ENCODE data around the gene ACACA.
A peak's percentile ranks its signal among the peaks of the same experiment; 100 is the strongest.
"Not testable (repeated sequence)": the region's sequence is repeated elsewhere in the genome, so short reads cannot be mapped to it uniquely, and the experiment has no call there.

The ACACA gene

DNA sequence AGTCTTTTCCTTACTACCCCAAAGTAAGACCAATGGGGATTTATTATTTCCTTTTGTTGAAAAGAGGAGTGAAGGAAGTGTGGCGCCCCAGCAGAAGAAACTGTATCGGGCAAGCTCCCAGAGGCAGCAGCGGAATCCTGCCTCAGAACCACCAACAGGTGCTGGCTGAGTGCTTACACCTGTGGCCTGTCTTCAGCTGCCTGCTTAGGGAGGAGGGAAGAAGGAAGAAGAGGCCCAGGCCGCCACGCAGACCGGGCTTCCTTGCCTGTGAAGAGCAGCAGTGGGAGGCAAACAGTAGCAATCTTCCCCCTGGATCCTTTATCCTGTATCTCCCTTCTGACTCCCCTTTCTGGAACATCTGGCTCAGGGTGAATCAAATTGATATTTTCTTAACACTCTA lies 323.2 kb downstream of the ACACA start:
- Mint-ChIP-seq H3K9me3 (peaks cover 6% of the 10 kb centered on the region), H3K4me3 (no peak overlapping the region), H3K27ac (ENCODE audit: low read depth) (no peak overlapping the region), H3K27me3 (no peaks in the 10 kb centered on the region), H3K36me3 (ENCODE audit: insufficient read depth) (peaks cover 2% of the 10 kb centered on the region), H3K4me1 (peaks cover 11% of the 10 kb centered on the region)
- ATAC-seq (replicated peaks; ENCODE audit: extremely low read depth, poor library complexity, severe bottlenecking): no peak
- no peak for DNase-seq (ENCODE audit: low spot score in 2 of 2)

DNA sequence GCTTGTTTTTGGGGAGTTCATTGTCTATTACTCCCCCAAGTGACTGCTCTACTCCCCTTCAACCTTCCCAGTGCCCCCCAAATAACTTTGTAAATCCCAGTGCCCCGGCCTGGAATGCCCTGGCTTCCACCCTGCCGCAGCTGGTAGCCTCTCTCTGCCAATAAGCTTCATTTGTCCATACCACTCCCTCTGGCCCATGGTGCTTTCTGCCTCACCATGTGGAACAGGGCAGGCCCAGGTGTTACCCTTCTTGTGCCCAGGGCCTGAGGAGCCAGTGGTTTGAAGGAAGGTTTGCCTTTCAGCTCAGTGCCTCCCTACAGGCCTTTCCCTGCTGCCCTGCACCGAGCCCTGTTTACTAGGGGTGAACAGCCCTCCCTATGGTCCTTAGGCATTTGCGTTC lies 323.7 kb downstream of the ACACA start:
- H3K4me3 Mint-ChIP-seq: no peak overlapping the region
- H3K27ac Mint-ChIP-seq (ENCODE audit: low read depth): peak overlapping the region; percentile 48
- no peaks in the 10 kb centered on the region for H3K27me3 Mint-ChIP-seq
- no peak for ATAC-seq (replicated peaks; ENCODE audit: extremely low read depth, poor library complexity, severe bottlenecking)
- peaks cover 6% of the 10 kb centered on the region for H3K9me3 Mint-ChIP-seq
- peaks cover 2% of the 10 kb centered on the region for H3K36me3 Mint-ChIP-seq (ENCODE audit: insufficient read depth)
- H3K4me1 Mint-ChIP-seq: peaks cover 6% of the 10 kb centered on the region
- no peak for DNase-seq (ENCODE audit: low spot score in 2 of 2)

DNA sequence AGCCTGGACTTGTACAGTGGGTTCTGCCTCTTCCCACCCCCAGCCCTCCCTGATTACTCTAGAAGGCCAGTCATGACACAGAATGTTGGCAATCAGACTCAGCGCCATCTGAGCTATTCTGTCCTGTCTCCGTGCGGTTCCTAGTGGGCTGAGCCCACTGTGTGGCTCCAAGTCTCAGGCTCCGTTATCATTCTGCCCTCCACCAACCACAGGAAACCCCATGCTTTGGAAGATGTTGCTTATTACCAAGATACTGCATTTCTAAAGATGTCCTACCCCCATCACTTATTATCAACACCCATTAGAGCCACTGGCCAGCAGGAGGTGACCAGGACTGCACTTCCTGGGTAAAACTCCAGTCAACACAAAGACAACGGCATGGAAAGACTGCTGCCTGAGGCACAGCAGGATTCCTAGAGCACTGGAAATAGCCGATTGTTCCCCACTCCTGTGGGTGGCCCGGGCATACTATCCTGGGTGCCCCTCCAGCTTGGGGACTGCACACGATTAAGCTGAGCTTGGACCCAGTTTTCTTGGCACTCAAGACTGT lies 324.2 kb downstream of the ACACA start:
- no peak overlapping the region for H3K4me3 Mint-ChIP-seq
- no peaks in the 10 kb centered on the region for H3K27me3 Mint-ChIP-seq
- peaks cover under 1% of the 10 kb centered on the region for H3K4me1 Mint-ChIP-seq
- H3K36me3 Mint-ChIP-seq (ENCODE audit: insufficient read depth): peaks cover 2% of the 10 kb centered on the region
- H3K27ac Mint-ChIP-seq (ENCODE audit: low read depth): peak overlapping the region; percentile 48
- ATAC-seq (replicated peaks; ENCODE audit: extremely low read depth, poor library complexity, severe bottlenecking): no peak
- H3K9me3 Mint-ChIP-seq: peaks cover 6% of the 10 kb centered on the region
- DNase-seq (ENCODE audit: low spot score in 2 of 2): no peak

DNA sequence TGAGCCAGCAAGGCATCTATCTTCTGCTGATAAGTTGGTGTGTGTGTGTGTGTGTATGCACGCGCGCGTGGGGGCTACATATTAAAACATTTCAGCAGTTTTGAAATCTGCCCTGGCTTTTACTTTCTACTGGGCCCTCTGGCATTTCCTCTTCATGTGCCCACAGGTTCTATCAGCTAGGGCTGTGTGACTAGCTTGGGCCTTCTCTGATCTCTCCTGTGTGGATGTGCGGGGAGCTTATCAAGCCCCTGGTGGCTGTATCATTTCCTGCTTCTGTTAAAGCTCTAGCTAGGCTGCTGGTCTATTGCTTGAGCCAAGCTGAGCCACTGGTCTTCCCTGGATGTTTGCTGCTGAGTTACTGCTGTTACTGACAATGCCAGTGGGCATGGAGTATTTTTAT lies 325.3 kb downstream of the ACACA start:
- ATAC-seq (replicated peaks; ENCODE audit: extremely low read depth, poor library complexity, severe bottlenecking): no peak
- H3K36me3 Mint-ChIP-seq (ENCODE audit: insufficient read depth): no peaks in the 10 kb centered on the region

DNA sequence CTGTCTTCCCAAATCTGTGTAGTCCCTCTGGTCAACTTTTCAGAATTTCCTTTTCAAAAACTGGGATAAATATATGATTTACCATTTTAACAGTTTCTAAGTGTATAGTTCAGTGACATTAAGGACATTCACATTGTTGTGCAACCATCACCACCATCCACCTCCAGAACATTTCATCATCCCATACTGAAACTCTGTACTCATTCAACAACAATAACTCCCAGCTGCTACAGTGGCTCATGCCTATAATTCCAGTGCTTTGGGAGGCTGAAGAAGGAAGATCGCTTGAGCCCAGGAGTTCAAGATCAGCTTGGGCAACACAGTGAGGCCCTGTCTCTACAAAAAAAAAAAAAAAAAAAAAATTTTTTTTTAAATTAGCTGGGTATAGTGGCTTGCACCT lies 326.9 kb downstream of the ACACA start:
- H3K27ac Mint-ChIP-seq (ENCODE audit: low read depth): no peak overlapping the region
- H3K27me3 Mint-ChIP-seq: no peaks in the 10 kb centered on the region
- peaks cover 6% of the 10 kb centered on the region for H3K9me3 Mint-ChIP-seq
- ATAC-seq (replicated peaks; ENCODE audit: extremely low read depth, poor library complexity, severe bottlenecking) (no peak), DNase-seq (ENCODE audit: low spot score in 2 of 2) (no peak)
- H3K4me1 Mint-ChIP-seq: no peaks in the 10 kb centered on the region
- no peaks in the 10 kb centered on the region for H3K36me3 Mint-ChIP-seq (ENCODE audit: insufficient read depth)
- no peak overlapping the region for H3K4me3 Mint-ChIP-seq

More for the DNA sequence above, 325.3 kb downstream of the ACACA start:
- H3K27ac Mint-ChIP-seq (ENCODE audit: low read depth): no peak overlapping the region
- no peak for DNase-seq (ENCODE audit: low spot score in 2 of 2)
- H3K27me3 Mint-ChIP-seq: no peaks in the 10 kb centered on the region
- no peaks in the 10 kb centered on the region for H3K4me1 Mint-ChIP-seq
- H3K9me3 Mint-ChIP-seq: peaks cover 6% of the 10 kb centered on the region
- no peak overlapping the region for H3K4me3 Mint-ChIP-seq

DNA sequence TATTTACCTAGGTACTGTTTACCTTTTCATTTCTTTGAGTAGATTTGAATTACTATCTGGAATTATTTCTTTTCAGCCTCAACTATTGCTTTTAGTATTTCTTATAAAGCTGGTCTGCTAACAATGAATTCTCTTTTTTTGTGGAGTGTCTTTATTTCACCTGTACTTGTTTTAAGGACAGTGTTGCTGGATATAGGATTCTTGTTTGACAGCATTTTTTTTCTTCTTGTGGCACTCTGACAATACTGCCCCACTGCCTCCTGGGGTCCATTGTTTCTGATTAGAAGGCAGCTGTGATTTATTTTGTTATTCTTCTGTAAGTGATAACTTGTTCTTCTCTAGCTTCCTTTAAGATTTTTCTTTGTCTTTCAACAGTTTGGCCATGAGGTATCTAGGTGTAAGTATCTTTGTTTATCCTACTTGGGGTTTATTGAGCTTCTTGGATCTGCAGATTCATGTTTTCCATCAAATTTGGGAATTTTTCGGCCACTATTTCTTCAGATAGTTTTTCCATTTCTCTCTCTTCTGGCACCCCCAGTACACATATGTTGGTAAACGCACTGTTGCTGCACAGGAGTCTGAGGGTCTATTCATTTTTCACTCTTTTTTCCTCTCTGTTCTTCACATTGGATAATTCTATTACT lies 327.4 kb downstream of the ACACA start:
- DNase-seq (ENCODE audit: low spot score in 2 of 2) (no peak), ATAC-seq (replicated peaks; ENCODE audit: extremely low read depth, poor library complexity, severe bottlenecking) (no peak)
- H3K4me1 Mint-ChIP-seq: no peaks in the 10 kb centered on the region
- H3K4me3 Mint-ChIP-seq: no peak overlapping the region
- H3K27me3 Mint-ChIP-seq: no peaks in the 10 kb centered on the region
- H3K36me3 Mint-ChIP-seq (ENCODE audit: insufficient read depth): no peaks in the 10 kb centered on the region
- H3K9me3 Mint-ChIP-seq: peaks cover 6% of the 10 kb centered on the region
- H3K27ac Mint-ChIP-seq (ENCODE audit: low read depth): no peak overlapping the region

DNA sequence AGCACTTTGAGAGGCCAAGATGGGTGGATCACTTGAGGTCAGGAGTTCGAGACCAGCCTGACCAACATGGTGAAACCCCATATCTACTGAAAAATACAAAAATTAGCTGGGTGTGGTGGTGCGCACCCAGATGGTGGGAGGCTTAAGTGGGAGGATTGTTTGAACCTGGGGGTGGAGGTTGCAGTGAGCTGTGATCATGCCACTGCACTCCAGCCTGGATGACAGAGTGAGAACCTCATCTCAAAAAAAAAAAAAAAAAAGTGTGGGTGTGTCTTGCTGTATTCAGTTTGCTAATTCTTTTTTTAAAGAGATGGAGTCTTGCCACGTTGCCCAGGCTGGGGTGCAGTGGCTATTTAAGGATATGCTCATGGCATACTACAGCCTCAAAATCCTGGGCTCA lies 333.2 kb downstream of the ACACA start:
- ATAC-seq (replicated peaks; ENCODE audit: extremely low read depth, poor library complexity, severe bottlenecking); H3K4me1 Mint-ChIP-seq; H3K9me3 Mint-ChIP-seq; H3K4me3 Mint-ChIP-seq; H3K27me3 Mint-ChIP-seq; H3K36me3 Mint-ChIP-seq (ENCODE audit: insufficient read depth); H3K27ac Mint-ChIP-seq (ENCODE audit: low read depth); DNase-seq (ENCODE audit: low spot score in 2 of 2): not testable (repeated sequence)

DNA sequence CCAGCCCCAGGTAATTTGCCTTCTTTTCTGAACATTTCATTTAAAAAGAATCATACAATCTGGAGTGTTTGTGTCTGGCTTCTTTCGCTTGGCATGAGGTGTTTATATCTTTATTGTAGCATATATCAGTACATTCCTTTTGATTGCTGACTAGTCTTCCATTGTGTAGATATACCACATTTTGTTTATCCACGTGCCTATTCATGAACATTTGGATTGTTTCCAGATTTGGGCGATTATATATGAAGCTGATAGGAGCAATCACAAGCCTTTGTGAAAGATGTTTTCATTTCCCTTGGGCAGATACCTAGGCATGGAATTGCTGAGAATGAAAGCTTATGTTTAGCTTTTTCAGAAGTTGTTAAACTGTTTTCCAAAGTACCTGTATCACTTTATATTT lies 337.5 kb downstream of the ACACA start:
- H3K4me3 Mint-ChIP-seq: no peak overlapping the region

DNA sequence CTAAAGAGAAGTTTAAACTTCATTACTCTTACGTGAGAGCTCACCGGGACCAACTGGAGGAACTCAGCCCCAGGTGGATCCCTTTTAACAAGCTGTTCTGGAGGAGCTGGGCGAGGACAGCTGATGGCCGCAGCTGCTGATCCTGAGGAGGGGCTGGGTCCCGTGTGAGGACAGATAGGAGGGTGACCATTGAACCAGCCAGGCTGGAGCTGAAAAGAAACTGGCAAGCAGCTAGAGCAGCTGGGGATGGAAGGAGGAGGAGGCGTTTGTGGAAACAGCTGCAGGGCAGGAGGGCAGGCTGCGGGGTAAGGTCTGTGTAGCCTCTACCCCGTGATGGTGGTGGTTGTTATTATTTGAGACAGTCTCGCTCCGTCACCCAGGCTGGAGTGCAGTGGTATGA lies 338.4 kb downstream of the ACACA start:
- no peak overlapping the region for H3K4me3 Mint-ChIP-seq
- DNase-seq (ENCODE audit: low spot score in 2 of 2): no peak
- H3K4me1 Mint-ChIP-seq: no peaks in the 10 kb centered on the region
- H3K27me3 Mint-ChIP-seq: no peaks in the 10 kb centered on the region
- H3K36me3 Mint-ChIP-seq (ENCODE audit: insufficient read depth): no peaks in the 10 kb centered on the region
- no peak for ATAC-seq (replicated peaks; ENCODE audit: extremely low read depth, poor library complexity, severe bottlenecking)
- H3K9me3 Mint-ChIP-seq: no peaks in the 10 kb centered on the region
- no peak overlapping the region for H3K27ac Mint-ChIP-seq (ENCODE audit: low read depth)

More for the DNA sequence above, 337.5 kb downstream of the ACACA start:
- no peak for DNase-seq (ENCODE audit: low spot score in 2 of 2)
- Mint-ChIP-seq H3K27ac (ENCODE audit: low read depth) (no peak overlapping the region), H3K36me3 (ENCODE audit: insufficient read depth) (no peaks in the 10 kb centered on the region), H3K4me1 (no peaks in the 10 kb centered on the region), H3K27me3 (no peaks in the 10 kb centered on the region), H3K9me3 (no peaks in the 10 kb centered on the region)
- no peak for ATAC-seq (replicated peaks; ENCODE audit: extremely low read depth, poor library complexity, severe bottlenecking)

DNA sequence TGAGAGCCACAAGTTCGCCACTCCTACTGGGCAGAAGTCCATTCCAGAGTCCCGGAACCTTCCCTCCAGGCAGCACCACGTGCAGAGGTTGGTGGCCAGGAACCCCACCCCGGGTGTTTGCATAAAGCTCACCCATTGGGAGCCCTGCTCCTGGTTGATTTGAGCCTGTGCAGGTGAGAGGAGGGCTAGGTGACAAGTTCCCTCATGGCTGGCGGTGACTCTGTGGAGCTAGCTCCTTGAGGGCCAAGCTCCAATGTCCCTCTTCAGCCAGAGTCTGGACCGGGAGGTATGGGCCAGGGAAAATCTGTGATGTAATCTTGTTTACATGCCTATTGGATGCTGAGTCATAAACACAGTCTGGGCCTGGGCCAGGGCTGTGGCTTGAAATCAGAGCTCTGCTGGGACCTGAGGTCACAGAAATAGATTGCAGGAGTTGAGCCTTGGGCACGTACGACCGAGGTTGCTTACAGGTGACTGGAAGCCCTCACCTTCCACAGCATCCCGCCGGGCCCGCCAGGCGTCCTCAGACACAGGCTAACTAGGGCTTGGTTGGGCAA lies 339.0 kb downstream of the ACACA start:
- ATAC-seq (replicated peaks; ENCODE audit: extremely low read depth, poor library complexity, severe bottlenecking): no peak
- no peak for DNase-seq (ENCODE audit: low spot score in 2 of 2)
- H3K4me1 Mint-ChIP-seq: no peaks in the 10 kb centered on the region
- H3K36me3 Mint-ChIP-seq (ENCODE audit: insufficient read depth): no peaks in the 10 kb centered on the region
- no peak overlapping the region for H3K27ac Mint-ChIP-seq (ENCODE audit: low read depth)
- no peaks in the 10 kb centered on the region for H3K9me3 Mint-ChIP-seq
- H3K4me3 Mint-ChIP-seq: no peak overlapping the region
- H3K27me3 Mint-ChIP-seq: no peaks in the 10 kb centered on the region

DNA sequence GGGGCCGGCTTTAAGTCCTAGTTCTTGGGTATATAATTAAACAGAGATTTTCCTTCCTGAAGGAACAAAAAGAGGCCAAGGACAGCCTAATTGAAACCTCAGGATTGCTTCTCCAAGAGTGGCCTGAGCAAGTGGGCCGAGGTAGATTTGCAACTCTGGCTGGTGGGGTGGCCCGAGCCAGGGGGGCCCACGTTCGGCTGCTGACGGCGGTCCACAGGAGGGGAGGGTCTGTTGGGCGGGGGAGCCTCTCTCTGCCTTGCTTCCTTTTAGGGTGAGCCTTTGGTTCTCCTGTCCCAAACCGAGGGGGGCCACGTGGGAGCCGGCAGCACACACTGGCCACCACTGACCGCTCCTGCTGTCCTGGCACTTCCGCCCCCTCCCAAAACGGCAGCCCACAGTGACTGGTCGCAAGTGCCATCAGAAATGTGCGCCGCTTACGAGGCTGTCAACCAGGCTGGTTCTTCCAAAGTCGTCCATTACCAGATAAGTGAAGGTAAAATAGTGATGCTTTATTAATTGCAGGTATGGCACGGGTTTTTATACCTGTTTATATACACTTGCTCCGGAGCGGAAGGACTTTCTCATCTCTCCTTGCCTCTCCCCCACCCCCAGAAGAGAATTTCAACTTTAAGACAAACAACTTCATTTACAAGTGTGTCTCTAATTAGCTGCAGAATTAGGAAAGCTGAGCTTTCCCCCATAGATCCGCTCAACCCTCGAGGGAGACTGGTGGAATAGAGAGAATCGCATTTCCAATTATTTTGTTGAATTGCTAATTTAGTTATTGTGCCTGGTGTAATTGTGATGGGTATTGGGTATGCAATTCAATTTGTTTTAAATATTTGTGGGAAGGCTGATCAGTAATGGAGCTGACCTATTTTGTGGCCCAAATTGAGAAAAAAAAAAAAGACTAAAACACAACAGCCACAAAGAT lies 340.0 kb downstream of the ACACA start:
- Mint-ChIP-seq H3K4me3 (no peak overlapping the region), H3K27me3 (no peaks in the 10 kb centered on the region), H3K27ac (ENCODE audit: low read depth) (no peak overlapping the region), H3K36me3 (ENCODE audit: insufficient read depth) (no peaks in the 10 kb centered on the region), H3K4me1 (no peaks in the 10 kb centered on the region), H3K9me3 (no peaks in the 10 kb centered on the region)
- no peak for ATAC-seq (replicated peaks; ENCODE audit: extremely low read depth, poor library complexity, severe bottlenecking)
- no peak for DNase-seq (ENCODE audit: low spot score in 2 of 2)

DNA sequence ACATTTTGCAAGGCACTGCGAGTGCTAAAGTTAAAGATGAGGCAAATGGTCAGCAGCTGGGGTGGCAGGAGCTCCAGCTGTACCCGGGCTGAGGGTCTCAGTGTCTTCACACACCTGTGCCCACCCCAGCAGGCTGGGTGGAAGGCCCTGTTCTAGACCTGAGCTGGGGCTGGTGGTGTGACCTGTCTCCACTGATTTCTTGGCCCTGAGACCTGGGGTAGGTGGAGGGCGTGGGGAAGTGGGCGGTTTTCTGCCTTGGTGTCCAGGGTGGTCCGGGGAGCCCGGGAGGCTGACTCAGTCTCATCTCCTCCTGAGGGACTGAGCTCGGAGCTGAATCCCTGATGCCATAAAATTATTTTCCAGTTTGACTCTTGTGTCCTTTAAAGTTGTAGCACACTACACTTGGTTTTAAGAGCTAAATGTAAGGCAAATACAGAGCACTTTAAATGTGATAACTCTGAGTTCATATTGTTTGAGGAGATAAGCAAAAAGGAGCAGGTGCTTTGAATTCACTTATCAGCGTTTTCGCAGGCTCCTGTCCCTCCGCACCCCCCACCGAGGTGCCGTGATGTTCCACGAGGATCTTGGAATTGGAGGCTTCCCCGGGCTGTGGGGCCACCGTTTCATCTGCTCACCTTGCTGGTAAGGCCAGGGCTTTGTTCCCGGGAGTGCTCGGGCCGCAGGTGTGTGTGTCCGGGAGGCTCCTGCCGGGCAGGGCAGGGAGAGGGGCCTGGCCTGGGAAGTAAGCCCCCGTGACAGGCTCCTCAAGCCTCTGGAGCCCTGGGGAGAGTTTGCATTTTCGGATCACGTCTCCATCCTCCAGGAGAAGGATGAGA lies 340.9 kb downstream of the ACACA start:
- Mint-ChIP-seq H3K27me3 (no peaks in the 10 kb centered on the region), H3K27ac (ENCODE audit: low read depth) (no peak overlapping the region), H3K36me3 (ENCODE audit: insufficient read depth) (no peaks in the 10 kb centered on the region), H3K4me3 (no peak overlapping the region), H3K4me1 (no peaks in the 10 kb centered on the region), H3K9me3 (no peaks in the 10 kb centered on the region)
- DNase-seq (ENCODE audit: low spot score in 2 of 2) (no peak), ATAC-seq (replicated peaks; ENCODE audit: extremely low read depth, poor library complexity, severe bottlenecking) (no peak)

Measured in central memory CD8-positive, alpha-beta T cell (primary cell).